C1 segment of cervical spinal cord (tissue), 14 donors: ENCODE data around the gene PPTC7.
"Not testable (repeated sequence)": the region's sequence is repeated elsewhere in the genome, so short reads cannot be mapped to it uniquely, and the experiment has no call there.

ENCODE experiments used
- DNase-seq, 14 donors: peaks; one replicate each; lab custom pipeline; 2025; lab: John Stamatoyannopoulos, UW

PPTC7 gene

GRCh38 chr12:110583137-110584059 lies at the start of gene PPTC7:
Gene PPTC7 (minus strand): TSS chr12:110583318. CDS start chr12:110583031, 287 bp downstream.
- DNase-seq: peak; percentile 58 to 97 (median 94)

- no peak for DNase-seq
These were observed 44.5 kb upstream of the PPTC7 start for GRCh38 chr12:110627500-110628195.

GRCh38 chr12:110622582-110622981 lies 39.5 kb upstream of the PPTC7 start:
- DNase-seq: no peak

- DNase-seq: no peak
These were observed 36.4 kb upstream of the PPTC7 start for GRCh38 chr12:110619534-110619953.

- no peak for DNase-seq
These were observed 33.5 kb upstream of the PPTC7 start for GRCh38 chr12:110616471-110617115.

GRCh38 chr12:110615171-110615570 lies 32.1 kb upstream of the PPTC7 start:
- DNase-seq: no peak

GRCh38 chr12:110613771-110614684 lies 30.9 kb upstream of the PPTC7 start, which contains the start of gene TCTN1:
Gene TCTN1 (plus strand): TSS chr12:110614129. CDS start chr12:110614183, 54 bp downstream.
- peak; percentile 75 to 98 (median 95) for DNase-seq

- DNase-seq: no peak
These were observed 30.1 kb upstream of the PPTC7 start for GRCh38 chr12:110613071-110613770.

GRCh38 chr12:110606253-110606611 lies 23.1 kb upstream of the PPTC7 start:
- no peak for DNase-seq

- DNase-seq: peak in 2 of 14 donors; percentile 1 to 8
These were observed 19.1 kb upstream of the PPTC7 start for GRCh38 chr12:110602085-110602814.

GRCh38 chr12:110600254-110600653 lies 17.1 kb upstream of the PPTC7 start:
- DNase-seq: peak in 1 of 14 donors; percentile 1

- no peak for DNase-seq
These were observed 16.2 kb upstream of the PPTC7 start for GRCh38 chr12:110599334-110599733.

- DNase-seq: no peak
These were observed 14.8 kb upstream of the PPTC7 start for GRCh38 chr12:110597885-110598284.

GRCh38 chr12:110592919-110593318 lies 9.8 kb upstream of the PPTC7 start:
- DNase-seq: not testable (repeated sequence)

- no peak for DNase-seq
These were observed 9.0 kb upstream of the PPTC7 start for GRCh38 chr12:110592078-110592477.

GRCh38 chr12:110591451-110592051 lies 8.4 kb upstream of the PPTC7 start:
- DNase-seq: no peak

- no peak for DNase-seq
These were observed 7.7 kb upstream of the PPTC7 start for GRCh38 chr12:110590806-110591326.

- no peak for DNase-seq
These were observed 6.9 kb upstream of the PPTC7 start for GRCh38 chr12:110590059-110590458.

GRCh38 chr12:110587102-110587501 lies 4.0 kb upstream of the PPTC7 start:
- not testable (repeated sequence) for DNase-seq
